Thoracic aorta (tissue), 2 donors: ENCODE measurements around the gene INPP5A. TPM values are rescaled to one million over a fixed set of nuclear protein-coding genes. Genes with fewer than 3 reads are reported as not detected.

ENCODE experiments used
- ATAC-seq: fragments of 150-250 bp; one replicate; pipeline ENCODE4 v1.8.0; 2017; ENCODE audit warnings: low read depth; ENCODE audit not compliant: insufficient number of reproducible peaks, low FRiP score
- DNase-seq: peaks from one replicate; pipeline ENCODE4 v3.0.0-alpha.2; 2020; ENCODE audit warnings: low spot score
- H3K27ac ChIP-seq, 2 donors: fragments of 200-600 bp; sonication (generic); 1 replicate in 1 of 2; 2 replicates in 1 of 2; pipeline ENCODE4 v1.5.1; 2016; ENCODE audit warnings: mild to moderate bottlenecking in 2 of 2, moderate library complexity in 2 of 2
- H3K27me3 ChIP-seq: fragments of 200-600 bp; sonication (generic); replicated peaks from 2 replicates; pipeline ENCODE4 v1.6.0; 2016; ENCODE audit warnings: mild to moderate bottlenecking; ENCODE audit not compliant: insufficient read depth
- H3K36me3 ChIP-seq: fragments of 200-600 bp; sonication (generic); one replicate; pipeline ENCODE4 v1.5.1; 2016
- H3K4me1 ChIP-seq, 2 donors: fragments of 200-600 bp; sonication (generic); 1 replicate in 1 of 2; 2 replicates in 1 of 2; pipeline versions ENCODE4 v1.5.1 to v1.6.0; 2016; ENCODE audit warnings: low read depth in 2 of 2, mild to moderate bottlenecking in 1 of 2; ENCODE audit not compliant: control insufficient read depth in 1 of 2
- H3K4me3 ChIP-seq: fragments of 200-600 bp; sonication (generic); 2 replicates; pipeline ENCODE4 v1.5.1; 2016; ENCODE audit warnings: mild to moderate bottlenecking
- H3K9me3 ChIP-seq: fragments of 200-600 bp; sonication (generic); 2 replicates; pipeline ENCODE4 v1.5.1; 2016
- total RNA-seq, 2 donors: library from RNA; depleted of rRNA; stranded (reverse); fragments of >200 nt; gene quantifications; one replicate each; pipeline versions ENCODE4 v1.1.0 to v1.2.3, GENCODE V29; 2016
- TF ChIP-seq, protein P1 (sequence below): fragments of 200-600 bp; sonication (generic); IDR thresholded peaks from one replicate; pipeline ENCODE4 v1.5.1; 2019; ENCODE audit warnings: antibody characterized with exemption

INPP5A gene
- total RNA-seq, 2 donors from 2014 or later, result 120 to 142 TPM

DNA sequence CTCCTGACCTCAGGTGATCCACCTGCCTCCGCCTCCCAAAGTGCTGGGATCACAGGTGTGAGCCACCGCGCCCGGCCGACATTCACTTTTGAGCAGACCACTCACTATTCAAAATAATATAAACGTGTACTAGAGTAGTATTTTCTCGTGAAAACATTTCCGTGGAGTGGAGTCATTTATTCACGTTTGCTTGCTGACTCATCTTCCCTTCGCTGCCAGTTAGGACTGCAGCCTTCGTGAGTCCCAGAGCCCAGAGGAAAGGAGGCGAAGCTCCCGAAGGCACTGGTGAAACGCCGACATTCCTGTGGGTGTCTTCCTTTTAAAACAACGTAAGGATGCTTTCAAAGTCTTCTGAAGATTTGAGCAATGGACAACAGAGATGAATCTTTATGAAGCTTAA lies 10.9 kb upstream of the INPP5A start:
- Histone ChIP-seq H3K4me3 (no peak overlapping the region), H3K27ac (no peak overlapping the region), H3K9me3 (peaks cover 3% of the 10 kb centered on the region), H3K36me3 (no peaks in the 10 kb centered on the region), H3K27me3 (no peaks in the 10 kb centered on the region), H3K4me1 (no peaks in the 10 kb centered on the region)
- DNase-seq (no peak), ATAC-seq (no peak)
- TF ChIP-seq, protein P1, sequence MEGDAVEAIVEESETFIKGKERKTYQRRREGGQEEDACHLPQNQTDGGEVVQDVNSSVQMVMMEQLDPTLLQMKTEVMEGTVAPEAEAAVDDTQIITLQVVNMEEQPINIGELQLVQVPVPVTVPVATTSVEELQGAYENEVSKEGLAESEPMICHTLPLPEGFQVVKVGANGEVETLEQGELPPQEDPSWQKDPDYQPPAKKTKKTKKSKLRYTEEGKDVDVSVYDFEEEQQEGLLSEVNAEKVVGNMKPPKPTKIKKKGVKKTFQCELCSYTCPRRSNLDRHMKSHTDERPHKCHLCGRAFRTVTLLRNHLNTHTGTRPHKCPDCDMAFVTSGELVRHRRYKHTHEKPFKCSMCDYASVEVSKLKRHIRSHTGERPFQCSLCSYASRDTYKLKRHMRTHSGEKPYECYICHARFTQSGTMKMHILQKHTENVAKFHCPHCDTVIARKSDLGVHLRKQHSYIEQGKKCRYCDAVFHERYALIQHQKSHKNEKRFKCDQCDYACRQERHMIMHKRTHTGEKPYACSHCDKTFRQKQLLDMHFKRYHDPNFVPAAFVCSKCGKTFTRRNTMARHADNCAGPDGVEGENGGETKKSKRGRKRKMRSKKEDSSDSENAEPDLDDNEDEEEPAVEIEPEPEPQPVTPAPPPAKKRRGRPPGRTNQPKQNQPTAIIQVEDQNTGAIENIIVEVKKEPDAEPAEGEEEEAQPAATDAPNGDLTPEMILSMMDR, result no peak

DNA sequence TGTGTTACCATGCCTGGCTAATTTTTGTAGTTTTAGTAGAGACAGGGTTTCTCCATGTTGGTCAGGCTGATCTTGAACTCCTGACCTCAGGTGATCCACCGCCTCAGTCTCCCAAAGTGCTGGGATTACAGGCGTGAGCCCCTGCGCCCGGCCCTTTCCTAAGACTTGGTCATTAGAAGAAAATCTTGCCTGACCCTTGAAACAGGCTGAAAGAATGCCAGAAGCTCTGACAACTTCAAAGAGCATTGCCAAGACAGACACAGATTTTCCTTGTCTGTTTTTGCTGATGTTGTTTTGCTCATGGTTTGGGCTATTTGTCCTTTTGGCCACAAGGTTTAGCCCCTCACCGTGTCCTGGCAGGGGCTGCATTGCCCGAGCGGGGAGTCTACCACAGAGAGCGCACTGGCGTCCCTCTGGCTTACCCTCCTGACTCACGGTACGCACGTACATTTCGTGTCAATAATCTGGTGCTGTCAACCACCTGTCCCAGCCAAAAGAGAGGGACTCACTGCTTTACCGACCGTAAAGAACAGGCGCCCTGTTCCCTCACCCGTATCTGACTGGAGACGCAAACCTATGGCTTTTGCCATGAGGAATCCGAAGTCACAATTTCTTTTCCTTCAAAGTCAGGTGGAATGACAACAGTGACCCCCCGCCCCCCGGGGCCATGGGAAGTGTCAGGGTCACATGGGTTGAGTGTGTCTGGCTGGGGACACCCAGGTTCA lies 10.1 kb upstream of the INPP5A start:
- no peak overlapping the region for H3K4me3 ChIP-seq
- H3K9me3 ChIP-seq, result peaks cover 4% of the 10 kb centered on the region
- no peak overlapping the region for H3K27ac ChIP-seq
- no peak for DNase-seq
- TF ChIP-seq, protein P1, result no peak
- ATAC-seq, result no peak
- H3K27me3 ChIP-seq, result no peaks in the 10 kb centered on the region
- no peaks in the 10 kb centered on the region for H3K36me3 ChIP-seq
- H3K4me1 ChIP-seq, result no peaks in the 10 kb centered on the region

DNA sequence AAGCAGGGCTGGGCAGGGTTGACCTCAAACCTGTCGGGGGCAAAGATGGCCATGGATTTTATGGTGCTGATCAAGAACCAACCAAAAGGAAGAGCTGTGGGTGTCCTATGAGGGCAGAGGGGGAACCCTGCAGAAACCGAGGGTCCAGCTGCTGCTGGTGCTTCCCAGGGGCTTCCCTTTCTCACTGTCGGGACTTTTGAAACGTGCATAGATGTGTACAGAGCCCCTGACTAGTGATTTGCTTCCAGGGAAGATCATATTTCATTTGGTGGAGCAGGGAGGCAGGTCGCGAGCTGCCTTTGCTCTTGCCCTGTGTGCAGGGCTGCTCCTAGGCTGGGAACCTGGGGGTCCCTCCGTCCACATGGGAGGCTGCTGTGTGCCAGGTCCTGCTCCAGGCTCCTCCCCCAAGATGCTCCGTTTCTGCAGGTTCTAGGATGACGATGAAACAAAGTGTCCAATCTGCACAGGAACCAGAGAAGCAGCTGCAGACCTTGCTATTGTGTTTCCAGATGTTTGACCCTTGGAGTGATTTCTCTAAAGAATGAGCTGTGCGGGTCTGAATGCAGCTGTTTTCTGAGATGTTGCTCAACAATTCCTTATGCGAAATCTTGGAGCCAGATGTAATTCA lies 9.4 kb upstream of the INPP5A start:
- Histone ChIP-seq H3K4me3 (no peak overlapping the region), H3K36me3 (no peaks in the 10 kb centered on the region), H3K9me3 (peaks cover 4% of the 10 kb centered on the region), H3K27ac (no peak overlapping the region), H3K27me3 (no peaks in the 10 kb centered on the region), H3K4me1 (no peaks in the 10 kb centered on the region)
- ATAC-seq (no peak), DNase-seq (no peak)
- TF ChIP-seq, protein P1, result no peak

DNA sequence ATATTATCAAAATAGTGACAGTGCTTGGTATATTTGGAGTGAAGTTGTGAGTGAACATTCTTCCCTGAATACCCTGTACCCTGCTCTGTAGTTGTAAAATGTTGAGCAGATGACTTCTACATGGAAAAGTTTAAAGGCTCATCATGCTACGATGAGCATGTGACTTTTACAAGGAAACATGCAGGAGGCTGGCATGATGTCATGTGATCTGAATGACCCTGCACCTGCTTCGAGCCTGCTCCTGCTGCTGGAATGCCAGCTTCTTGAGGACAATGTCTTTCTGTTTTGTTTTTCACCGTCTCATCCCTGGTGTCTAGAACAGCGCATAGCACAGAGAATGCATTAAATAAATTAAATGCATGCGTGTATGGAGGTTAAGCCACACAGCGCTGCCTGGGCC lies 5.4 kb upstream of the INPP5A start:
- Histone ChIP-seq H3K36me3 (no peaks in the 10 kb centered on the region), H3K27ac (no peak overlapping the region), H3K4me3 (no peak overlapping the region), H3K27me3 (no peaks in the 10 kb centered on the region), H3K4me1 (peaks cover 4 to 13% of the 10 kb centered on the region in 2 donors), H3K9me3 (peaks cover 4% of the 10 kb centered on the region)
- ATAC-seq (no peak), DNase-seq (no peak)
- TF ChIP-seq, protein P1, result no peak

DNA sequence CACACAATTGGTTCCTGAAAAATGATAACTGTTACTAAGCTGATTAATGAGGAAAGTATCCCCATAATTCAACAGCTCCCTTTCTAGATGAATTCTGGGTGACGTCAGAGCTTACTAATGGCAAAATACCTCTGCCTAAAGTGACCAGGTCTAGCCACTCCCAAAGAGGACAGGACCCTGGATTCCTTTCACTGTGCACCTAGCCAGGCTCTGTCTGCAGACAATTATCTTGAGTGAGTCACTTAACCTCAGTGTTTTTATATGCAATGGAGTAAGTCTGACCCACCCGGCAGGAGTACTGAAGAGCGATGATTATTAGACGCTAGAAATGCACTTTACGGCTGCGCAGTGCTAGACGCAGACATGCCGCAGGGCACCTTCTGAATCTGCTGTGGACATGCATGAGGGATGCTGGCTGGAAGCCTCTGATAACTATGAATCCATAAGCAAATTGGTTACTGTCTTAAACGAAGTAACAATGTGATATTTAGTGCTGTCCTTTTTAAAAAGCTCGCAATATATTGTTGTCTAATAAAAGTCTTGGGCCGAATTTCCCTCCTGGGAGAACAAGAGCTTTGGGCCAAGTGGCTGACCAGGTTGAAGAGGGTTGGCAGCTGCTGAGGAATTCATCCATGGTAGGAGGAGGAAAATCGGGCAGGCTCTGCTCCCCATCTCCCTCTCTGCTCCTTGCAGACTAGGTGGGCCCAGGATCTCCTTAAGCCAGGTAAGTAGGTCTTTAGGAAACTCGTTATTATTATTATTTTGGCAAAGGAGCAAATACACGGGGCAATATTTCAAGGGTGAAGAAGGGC lies 4.6 kb upstream of the INPP5A start:
- H3K27me3 ChIP-seq, result no peaks in the 10 kb centered on the region
- H3K27ac ChIP-seq, result no peak overlapping the region
- DNase-seq (no peak), ATAC-seq (no peak)
- H3K9me3 ChIP-seq, result peaks cover 4% of the 10 kb centered on the region
- H3K36me3 ChIP-seq, result no peaks in the 10 kb centered on the region
- no peak overlapping the region for H3K4me3 ChIP-seq
- TF ChIP-seq, protein P1, result no peak
- peaks cover 4 to 13% of the 10 kb centered on the region in 2 donors for H3K4me1 ChIP-seq
